ENCODE measurements around the gene LARP4B.

GRCh38 chr10:943334-944033, 12.0 kb upstream of the LARP4B start:
- TF ChIP-seq TBX2 (CRISPR knock-in tag; IDR thresholded peaks at IDR 0.05; ENCODE audit: borderline replicate concordance) (no peak), CTCF (CRISPR knock-in tag; IDR thresholded peaks at IDR 0.05) (no peak)
